Neural progenitor cell (in vitro differentiated cells): ENCODE data around the gene GRHL1. TPM values are rescaled to one million over a fixed set of nuclear protein-coding genes. Genes with fewer than 3 reads are reported as not detected.

Experiments used
- DNase-seq: peaks from one replicate; pipeline ENCODE4 v3.0.0-alpha.2; 2016; ENCODE audit warnings: low spot score
- H2AFZ ChIP-seq: fragments of 200-600 bp; sonication (generic); replicated peaks from 2 replicates; pipeline ENCODE4 v1.6.1; 2016; ENCODE audit warnings: antibody characterized with exemption
- H3F3A ChIP-seq: fragments of 200-600 bp; sonication (generic); 2 replicates; pipeline ENCODE4 v1.6.1; 2016; ENCODE audit warnings: antibody characterized with exemption, low read depth
- H3K27ac ChIP-seq: fragments of 200-600 bp; sonication (generic); 2 replicates; pipeline ENCODE4 v1.5.1; 2016; ENCODE audit warnings: mild to moderate bottlenecking
- H3K27me3 ChIP-seq: fragments of 200-600 bp; sonication (generic); 2 replicates; pipeline ENCODE4 v1.6.1; 2016; ENCODE audit warnings: mild to moderate bottlenecking, moderate library complexity
- H3K36me3 ChIP-seq: fragments of 200-600 bp; sonication (generic); 2 replicates; pipeline ENCODE4 v1.5.1; 2016
- H3K4me1 ChIP-seq: fragments of 200-600 bp; sonication (generic); 2 replicates; pipeline ENCODE4 v1.6.1; 2016; ENCODE audit warnings: mixed run types
- H3K4me2 ChIP-seq: fragments of 200-600 bp; sonication (generic); 2 replicates; pipeline ENCODE4 v1.6.1; 2016
- H3K4me3 ChIP-seq: fragments of 200-600 bp; sonication (generic); 2 replicates; pipeline ENCODE4 v1.5.1; 2016
- H3K79me2 ChIP-seq: fragments of 200-600 bp; sonication (generic); 2 replicates; pipeline ENCODE4 v1.6.1; 2016; ENCODE audit warnings: low read depth
- H3K9ac ChIP-seq: fragments of 200-600 bp; sonication (generic); 2 replicates; pipeline ENCODE4 v1.6.1; 2016
- H3K9me3 ChIP-seq: fragments of 200-600 bp; sonication (generic); 2 replicates; pipeline ENCODE4 v1.5.1; 2016; ENCODE audit warnings: low read depth
- H4K20me1 ChIP-seq: fragments of 200-600 bp; sonication (generic); 2 replicates; pipeline ENCODE4 v1.6.1; 2016; ENCODE audit warnings: low read depth
- H3K27ac Mint-ChIP-seq: 3 replicates; pipeline ENCODE4 v1.8.0; 2021; ENCODE audit warnings: mixed read lengths
- H3K27me3 Mint-ChIP-seq: 2 replicates; pipeline ENCODE4 v1.8.0; 2022; ENCODE audit warnings: low read depth, mild to moderate bottlenecking, inconsistent platforms, moderate library complexity, mixed read lengths; ENCODE audit not compliant: insufficient read depth
- H3K36me3 Mint-ChIP-seq: 3 replicates; pipeline ENCODE4 v1.8.0; 2021; ENCODE audit warnings: mixed read lengths
- H3K4me1 Mint-ChIP-seq: 3 replicates; pipeline ENCODE4 v1.8.0; 2021; ENCODE audit warnings: mixed read lengths
- H3K4me3 Mint-ChIP-seq: 3 replicates; pipeline ENCODE4 v1.8.0; 2021; ENCODE audit warnings: mild to moderate bottlenecking, moderate library complexity, mixed read lengths
- H3K9me3 Mint-ChIP-seq: 3 replicates; pipeline ENCODE4 v1.8.0; 2020; ENCODE audit warnings: mixed read lengths
- CTCF ChIP-seq: fragments of 200-600 bp; sonication (generic); IDR thresholded peaks from 2 replicates; pipeline ENCODE4 v1.5.1; 2017; ENCODE audit warnings: antibody characterized with exemption, mild to moderate bottlenecking
- EZH2 ChIP-seq: fragments of 200-600 bp; sonication (generic); IDR thresholded peaks from 2 replicates; pipeline ENCODE4 v1.6.1; 2017; ENCODE audit warnings: antibody characterized with exemption, mild to moderate bottlenecking, moderate library complexity
- EZH2phosphoT487 ChIP-seq: fragments of 200-600 bp; sonication (generic); IDR thresholded peaks from 2 replicates; pipeline ENCODE4 v1.6.1; 2017; ENCODE audit warnings: antibody characterized with exemption
- total RNA-seq: library from RNA; depleted of rRNA; stranded (reverse); fragments of >200 nt; gene quantifications from 2 replicates; pipeline ENCODE4 v1.2.3, GENCODE V29; 2015; ENCODE audit warnings: low replicate concordance

GRHL1 gene
- total RNA-seq, 1 donor from 2014 or later, result 5.8 TPM

GRCh38 chr2:10016001-10016801, 64.7 kb downstream of the GRHL1 start:
- H3K4me1 Mint-ChIP-seq, result no peaks in the 10 kb centered on the region
- H3K27ac ChIP-seq, result no peak overlapping the region
- no peak overlapping the region for H3K4me2 ChIP-seq
- peaks cover 5% of the 10 kb centered on the region for H3K9me3 Mint-ChIP-seq
- H3K79me2 ChIP-seq, result no peaks in the 10 kb centered on the region
- no peak overlapping the region for H3K4me3 ChIP-seq
- no peaks in the 10 kb centered on the region for H3K36me3 Mint-ChIP-seq
- no peaks in the 10 kb centered on the region for H3K4me1 ChIP-seq
- H3K27me3 ChIP-seq, result no peaks in the 10 kb centered on the region
- no peaks in the 10 kb centered on the region for H4K20me1 ChIP-seq
- peaks cover 13% of the 10 kb centered on the region for H3K27me3 Mint-ChIP-seq
- no peaks in the 10 kb centered on the region for H3K9me3 ChIP-seq
- no peak overlapping the region for H3K27ac Mint-ChIP-seq
- no peak overlapping the region for H3K9ac ChIP-seq
- no peak overlapping the region for H3K4me3 Mint-ChIP-seq
- no peaks in the 10 kb centered on the region for H3K36me3 ChIP-seq
- TF ChIP-seq CTCF, result no peak
- no peaks in the 10 kb centered on the region for H3F3A ChIP-seq
- DNase-seq, result no peak
- no peak overlapping the region for H2AFZ ChIP-seq

- Mint-ChIP-seq H3K9me3 (peaks cover 5% of the 10 kb centered on the region), H3K27ac (no peak overlapping the region), H3K27me3 (peaks cover 13% of the 10 kb centered on the region), H3K4me1 (no peaks in the 10 kb centered on the region), H3K36me3 (no peaks in the 10 kb centered on the region), H3K4me3 (no peak overlapping the region)
- no peaks in the 10 kb centered on the region for H3K79me2 ChIP-seq
- H3K4me1 ChIP-seq, result no peaks in the 10 kb centered on the region
- TF ChIP-seq EZH2, result no peak
- TF ChIP-seq EZH2phosphoT487, result no peak
- TF ChIP-seq CTCF, result no peak
- H3K9me3 ChIP-seq, result no peaks in the 10 kb centered on the region
- H3K9ac ChIP-seq, result no peak overlapping the region
- no peak overlapping the region for H3K27ac ChIP-seq
- no peaks in the 10 kb centered on the region for H4K20me1 ChIP-seq
- no peak overlapping the region for H3K4me2 ChIP-seq
- H3K27me3 ChIP-seq, result no peaks in the 10 kb centered on the region
- H3F3A ChIP-seq, result no peaks in the 10 kb centered on the region
- DNase-seq, result no peak
- no peaks in the 10 kb centered on the region for H3K36me3 ChIP-seq
- no peak overlapping the region for H3K4me3 ChIP-seq
- no peak overlapping the region for H2AFZ ChIP-seq
These were observed 65.3 kb downstream of the GRHL1 start for GRCh38 chr2:10016802-10017258.

GRCh38 chr2:10017313-10017941, 65.9 kb downstream of the GRHL1 start:
- Histone ChIP-seq H3K27ac (no peak overlapping the region), H3K36me3 (no peaks in the 10 kb centered on the region), H3K4me2 (no peak overlapping the region), H3K4me1 (no peaks in the 10 kb centered on the region), H3F3A (no peaks in the 10 kb centered on the region), H3K9me3 (no peaks in the 10 kb centered on the region), H3K27me3 (no peaks in the 10 kb centered on the region), H3K4me3 (no peak overlapping the region), H4K20me1 (no peaks in the 10 kb centered on the region), H3K79me2 (no peaks in the 10 kb centered on the region), H3K9ac (no peak overlapping the region), H2AFZ (no peak overlapping the region)
- H3K4me3 Mint-ChIP-seq, result no peak overlapping the region
- no peaks in the 10 kb centered on the region for H3K36me3 Mint-ChIP-seq
- H3K27ac Mint-ChIP-seq, result no peak overlapping the region
- TF ChIP-seq EZH2, result no peak
- TF ChIP-seq EZH2phosphoT487, result no peak
- no peak for TF ChIP-seq CTCF
- no peaks in the 10 kb centered on the region for H3K4me1 Mint-ChIP-seq
- DNase-seq, result no peak
- peaks cover 5% of the 10 kb centered on the region for H3K9me3 Mint-ChIP-seq
- H3K27me3 Mint-ChIP-seq, result peaks cover 13% of the 10 kb centered on the region
